Progenitor cell of endocrine pancreas (in vitro differentiated cells): Measurements from ENCODE around the gene SRR. TPM values are rescaled to one million over a fixed set of nuclear protein-coding genes. Genes with fewer than 3 reads are reported as not detected.

Source experiments
- DNase-seq: peaks from one replicate; pipeline ENCODE4 v3.0.0; 2021; ENCODE audit warnings: low spot score; ENCODE audit not compliant: unreplicated experiment
- H3K27ac Mint-ChIP-seq: 2 replicates; pipeline ENCODE4 v1.8.0; 2021; ENCODE audit warnings: mild to moderate bottlenecking, moderate library complexity, mixed read lengths
- H3K27me3 Mint-ChIP-seq: 2 replicates; pipeline ENCODE4 v1.8.0; 2021; ENCODE audit warnings: mixed read lengths
- H3K36me3 Mint-ChIP-seq: 2 replicates; pipeline ENCODE4 v1.8.0; 2022; ENCODE audit warnings: mixed read lengths; ENCODE audit not compliant: insufficient read depth
- H3K4me1 Mint-ChIP-seq: 2 replicates; pipeline ENCODE4 v1.8.0; 2021; ENCODE audit warnings: low read depth, mixed read lengths
- H3K4me3 Mint-ChIP-seq: 2 replicates; pipeline ENCODE4 v1.8.0; 2021; ENCODE audit warnings: low read depth, mild to moderate bottlenecking, moderate library complexity, mixed read lengths
- H3K9me3 Mint-ChIP-seq: 2 replicates; pipeline ENCODE4 v1.8.0; 2021; ENCODE audit warnings: low read depth, mixed read lengths
- total RNA-seq: library from RNA; stranded (reverse); gene quantifications from 2 replicates; pipeline ENCODE4 v1.2.1, GENCODE V29; 2021
- TF ChIP-seq, protein P1 (sequence below): fragments of 200-600 bp; sonication (generic); IDR thresholded peaks from one replicate; pipeline ENCODE4 v1.5.0; 2021; ENCODE audit warnings: antibody characterized with exemption, mild to moderate bottlenecking; ENCODE audit not compliant: unreplicated experiment

The SRR gene
- total RNA-seq, 1 donor from 2014 or later = 15.2 TPM

DNA sequence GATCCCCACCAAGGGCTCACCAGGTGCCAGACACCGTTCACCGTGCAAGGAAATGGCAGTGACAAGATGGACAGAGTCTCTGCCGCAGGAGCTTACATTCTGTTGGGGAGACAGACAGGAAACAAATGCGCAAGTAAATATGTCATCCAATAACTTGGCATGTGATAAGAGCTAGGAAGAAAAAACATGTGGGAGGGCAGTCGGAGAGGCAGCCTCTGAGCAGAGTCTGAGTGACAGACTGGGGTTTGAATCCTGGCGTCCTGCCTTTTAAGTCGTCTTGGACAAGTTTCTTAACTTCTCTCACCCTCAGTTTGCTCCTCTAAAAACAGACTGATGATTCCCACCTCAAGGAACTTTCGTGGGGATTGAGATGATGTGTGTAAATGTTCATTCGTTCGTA lies 40.8 kb downstream of the SRR start:
- peaks cover 5% of the 10 kb centered on the region for H3K36me3 Mint-ChIP-seq
- no peak for DNase-seq
- H3K4me1 Mint-ChIP-seq = peaks cover 11% of the 10 kb centered on the region
- H3K27ac Mint-ChIP-seq = no peak overlapping the region
- TF ChIP-seq, protein P1, sequence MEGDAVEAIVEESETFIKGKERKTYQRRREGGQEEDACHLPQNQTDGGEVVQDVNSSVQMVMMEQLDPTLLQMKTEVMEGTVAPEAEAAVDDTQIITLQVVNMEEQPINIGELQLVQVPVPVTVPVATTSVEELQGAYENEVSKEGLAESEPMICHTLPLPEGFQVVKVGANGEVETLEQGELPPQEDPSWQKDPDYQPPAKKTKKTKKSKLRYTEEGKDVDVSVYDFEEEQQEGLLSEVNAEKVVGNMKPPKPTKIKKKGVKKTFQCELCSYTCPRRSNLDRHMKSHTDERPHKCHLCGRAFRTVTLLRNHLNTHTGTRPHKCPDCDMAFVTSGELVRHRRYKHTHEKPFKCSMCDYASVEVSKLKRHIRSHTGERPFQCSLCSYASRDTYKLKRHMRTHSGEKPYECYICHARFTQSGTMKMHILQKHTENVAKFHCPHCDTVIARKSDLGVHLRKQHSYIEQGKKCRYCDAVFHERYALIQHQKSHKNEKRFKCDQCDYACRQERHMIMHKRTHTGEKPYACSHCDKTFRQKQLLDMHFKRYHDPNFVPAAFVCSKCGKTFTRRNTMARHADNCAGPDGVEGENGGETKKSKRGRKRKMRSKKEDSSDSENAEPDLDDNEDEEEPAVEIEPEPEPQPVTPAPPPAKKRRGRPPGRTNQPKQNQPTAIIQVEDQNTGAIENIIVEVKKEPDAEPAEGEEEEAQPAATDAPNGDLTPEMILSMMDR = no peak
- no peaks in the 10 kb centered on the region for H3K27me3 Mint-ChIP-seq
- no peaks in the 10 kb centered on the region for H3K9me3 Mint-ChIP-seq
- no peak overlapping the region for H3K4me3 Mint-ChIP-seq

DNA sequence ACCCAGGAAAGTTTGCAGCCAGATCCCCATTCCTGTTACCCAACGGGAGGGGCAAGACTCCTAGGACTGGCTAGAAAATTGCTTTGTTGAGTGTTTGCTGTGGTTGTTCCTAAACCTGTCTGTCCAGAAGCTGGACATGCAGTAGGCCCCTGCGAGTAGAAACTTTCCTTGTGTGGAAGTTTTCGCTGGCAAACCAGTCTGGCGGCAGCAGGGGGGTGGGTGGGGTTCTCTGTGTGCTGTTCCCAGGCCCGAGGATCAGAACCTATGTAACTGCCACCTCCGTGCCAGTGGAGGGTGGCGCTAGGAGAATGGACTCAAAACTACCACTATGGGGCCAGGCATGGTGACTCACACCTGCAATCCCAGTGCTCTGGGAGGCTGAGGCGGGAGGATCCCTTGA lies 42.7 kb downstream of the SRR start:
- no peaks in the 10 kb centered on the region for H3K9me3 Mint-ChIP-seq
- H3K27me3 Mint-ChIP-seq = no peaks in the 10 kb centered on the region
- H3K4me1 Mint-ChIP-seq = peaks cover 11% of the 10 kb centered on the region
- TF ChIP-seq, protein P1 = no peak
- H3K4me3 Mint-ChIP-seq = no peak overlapping the region
- peaks cover 5% of the 10 kb centered on the region for H3K36me3 Mint-ChIP-seq
- no peak for DNase-seq
- no peak overlapping the region for H3K27ac Mint-ChIP-seq

DNA sequence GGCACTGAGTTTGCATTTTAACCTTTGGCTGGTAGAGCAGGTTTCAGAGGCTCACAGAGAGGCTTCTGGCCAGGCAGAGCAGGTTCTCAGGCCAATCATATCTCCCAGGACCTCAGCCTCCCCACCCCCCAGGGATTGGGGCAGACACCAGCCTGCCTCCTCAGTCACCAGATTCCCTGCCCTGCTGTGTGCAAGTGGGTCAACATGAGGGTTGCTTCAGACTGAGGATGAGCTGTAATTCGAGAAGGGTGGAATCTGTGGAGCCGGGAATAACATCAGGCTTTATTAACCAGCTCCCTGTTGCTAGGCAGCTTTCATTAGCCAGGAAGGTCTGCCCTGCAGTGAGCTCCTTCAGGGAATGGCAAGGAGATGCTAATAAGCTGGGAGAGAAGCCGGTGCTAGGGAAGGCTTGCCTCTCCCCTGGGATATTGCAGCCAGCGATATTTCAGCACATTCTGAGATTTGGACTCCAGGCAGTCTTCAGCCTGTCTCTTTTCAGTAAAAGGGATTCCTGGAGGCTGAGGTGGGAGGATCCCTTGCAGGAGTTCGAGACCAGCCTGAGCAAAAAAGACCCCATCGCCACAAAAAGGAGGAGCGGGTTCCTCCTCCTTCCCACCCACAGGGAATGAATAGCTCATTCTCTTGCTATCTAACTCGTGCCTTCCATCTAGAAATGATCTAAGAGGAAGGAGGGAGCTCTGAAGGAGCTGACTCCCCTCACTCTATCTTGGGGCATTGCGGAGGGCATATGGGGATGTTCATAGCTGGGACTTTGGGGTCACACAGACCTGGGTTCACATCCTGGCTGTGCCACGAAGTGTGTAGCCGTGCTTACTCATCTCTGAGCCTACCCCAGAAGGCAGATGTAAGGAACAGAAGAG lies 44.3 kb downstream of the SRR start:
- H3K36me3 Mint-ChIP-seq = peaks cover 3% of the 10 kb centered on the region
- H3K27me3 Mint-ChIP-seq = no peaks in the 10 kb centered on the region
- TF ChIP-seq, protein P1 = no peak
- H3K27ac Mint-ChIP-seq = peak overlapping the region; percentile 94
- no peaks in the 10 kb centered on the region for H3K9me3 Mint-ChIP-seq
- peak overlapping the region; percentile 19 for H3K4me3 Mint-ChIP-seq
- H3K4me1 Mint-ChIP-seq = peaks cover 11% of the 10 kb centered on the region
- no peak for DNase-seq

DNA sequence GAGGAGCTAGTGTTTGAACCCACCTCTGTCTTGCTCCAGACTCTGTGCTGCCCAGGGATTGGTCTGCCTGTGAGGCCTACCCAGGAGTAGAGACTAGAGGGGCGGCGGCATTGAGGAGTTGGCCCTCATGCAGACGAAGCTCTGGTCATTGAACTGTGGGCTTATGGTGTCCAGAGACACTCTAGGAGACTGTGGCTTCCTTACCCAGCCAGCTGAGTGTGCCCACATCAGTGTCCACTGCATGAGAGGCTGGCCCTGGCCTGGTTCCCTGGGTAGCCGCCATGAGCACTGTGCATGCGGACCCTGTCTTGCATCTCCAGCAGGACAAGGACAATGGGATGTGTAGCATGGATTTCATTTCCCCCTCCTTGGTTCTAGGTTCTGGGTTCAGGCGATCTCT lies 47.5 kb downstream of the SRR start:
- DNase-seq = no peak
- Mint-ChIP-seq H3K9me3 (no peaks in the 10 kb centered on the region), H3K4me1 (peaks cover 11% of the 10 kb centered on the region), H3K27me3 (no peaks in the 10 kb centered on the region), H3K27ac (no peak overlapping the region), H3K4me3 (no peak overlapping the region), H3K36me3 (no peaks in the 10 kb centered on the region)
- TF ChIP-seq, protein P1 = no peak

DNA sequence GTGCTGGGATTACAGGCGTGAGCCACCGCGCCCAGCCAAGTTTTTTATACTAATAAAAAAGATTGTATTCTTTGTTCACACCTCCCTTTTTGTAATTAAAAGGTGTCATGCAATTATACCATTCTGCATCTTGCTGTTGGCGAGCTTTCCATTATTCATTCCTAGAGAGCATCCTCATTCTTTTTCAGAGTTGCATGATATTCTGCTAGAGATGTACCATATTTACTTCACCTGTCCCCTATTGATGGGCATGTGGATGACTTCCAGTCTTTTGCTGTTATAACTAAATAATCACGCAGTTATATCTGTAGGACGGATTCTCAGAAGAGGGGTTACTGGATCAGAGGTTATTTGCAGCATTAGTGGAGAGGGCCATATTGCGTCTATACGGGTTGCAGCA lies 50.6 kb downstream of the SRR start:
- H3K4me1 Mint-ChIP-seq = peaks cover 4% of the 10 kb centered on the region
- peaks cover 1% of the 10 kb centered on the region for H3K36me3 Mint-ChIP-seq
- H3K4me3 Mint-ChIP-seq = no peak overlapping the region
- no peak overlapping the region for H3K27ac Mint-ChIP-seq
- no peaks in the 10 kb centered on the region for H3K27me3 Mint-ChIP-seq
- TF ChIP-seq, protein P1 = no peak
- DNase-seq = no peak
- H3K9me3 Mint-ChIP-seq = no peaks in the 10 kb centered on the region
